ENCODE measurements around the gene ADAM19.

The ADAM19 gene

GRCh38 chr5:157568222-157568621 is 7.4 kb downstream of the ADAM19 start:
- Histone ChIP-seq H3K36me3 (ENCODE audit: insufficient read depth, low read length) (peaks cover 7% of the 10 kb centered on the region; the same call in 1 of the 2 replicates), H3K4me1 (ENCODE audit: insufficient read depth, low read length) (no peaks in the 10 kb centered on the region), H3K27me3 (ENCODE audit: insufficient read depth, low read length, poor library complexity) (no peaks in the 10 kb centered on the region), H3K4me3 (ENCODE audit: low read depth in 1 of 2, low read length in 2 of 2) (no peak overlapping the region), H2AFZ (ENCODE audit: low read depth, low read length) (no peak overlapping the region), H3K79me2 (ENCODE audit: insufficient read depth, low read length) (no peaks in the 10 kb centered on the region), H3K27ac (ENCODE audit: low read length) (no peak overlapping the region), H3K9ac (ENCODE audit: low read depth, low read length) (no peak overlapping the region), H3K9me3 (ENCODE audit: insufficient read depth, low read length, severe bottlenecking) (no peaks in the 10 kb centered on the region), H3K4me2 (ENCODE audit: insufficient read depth, low read length) (no peak overlapping the region), H4K20me1 (ENCODE audit: insufficient read depth, low read length) (no peaks in the 10 kb centered on the region)
- no peak for TF ChIP-seq CTCF (IDR thresholded peaks at IDR 0.05; ENCODE audit: borderline replicate concordance, extremely low read depth, low read length, poor library complexity, severe bottlenecking)
- TF ChIP-seq EZH2 (IDR thresholded peaks at IDR 0.05; ENCODE audit: borderline replicate concordance, low read depth, low read length, severe bottlenecking), result no peak
- ATAC-seq (ENCODE audit: insufficient read depth, low read depth) (no peak), DNase-seq (no peak)

GRCh38 chr5:157566902-157567489 is 8.6 kb downstream of the ADAM19 start:
- Histone ChIP-seq H2AFZ (ENCODE audit: low read depth, low read length) (no peak overlapping the region), H3K79me2 (ENCODE audit: insufficient read depth, low read length) (no peaks in the 10 kb centered on the region), H3K36me3 (ENCODE audit: insufficient read depth, low read length) (peaks cover 8% of the 10 kb centered on the region; the same call in 1 of the 2 replicates), H3K9me3 (ENCODE audit: insufficient read depth, low read length, severe bottlenecking) (no peaks in the 10 kb centered on the region), H3K27me3 (ENCODE audit: insufficient read depth, low read length, poor library complexity) (no peaks in the 10 kb centered on the region), H3K4me1 (ENCODE audit: insufficient read depth, low read length) (no peaks in the 10 kb centered on the region), H3K27ac (ENCODE audit: low read length) (no peak overlapping the region), H3K4me2 (ENCODE audit: insufficient read depth, low read length) (no peak overlapping the region), H3K4me3 (ENCODE audit: low read depth in 1 of 2, low read length in 2 of 2) (no peak overlapping the region), H4K20me1 (ENCODE audit: insufficient read depth, low read length) (no peaks in the 10 kb centered on the region), H3K9ac (ENCODE audit: low read depth, low read length) (no peak overlapping the region)
- ATAC-seq (ENCODE audit: insufficient read depth, low read depth), result no peak
- no peak for DNase-seq
- no peak for TF ChIP-seq CTCF (IDR thresholded peaks at IDR 0.05; ENCODE audit: borderline replicate concordance, extremely low read depth, low read length, poor library complexity, severe bottlenecking)
- no peak for TF ChIP-seq EZH2 (IDR thresholded peaks at IDR 0.05; ENCODE audit: borderline replicate concordance, low read depth, low read length, severe bottlenecking)

GRCh38 chr5:157563929-157564716 is 11.5 kb downstream of the ADAM19 start:
- ATAC-seq (ENCODE audit: insufficient read depth, low read depth) (no peak), DNase-seq (no peak)
- Histone ChIP-seq H2AFZ (ENCODE audit: low read depth, low read length) (no peak overlapping the region), H3K27me3 (ENCODE audit: insufficient read depth, low read length, poor library complexity) (no peaks in the 10 kb centered on the region), H3K36me3 (ENCODE audit: insufficient read depth, low read length) (peaks cover 8% of the 10 kb centered on the region; the same call in 1 of the 2 replicates), H3K4me3 (ENCODE audit: low read depth in 1 of 2, low read length in 2 of 2) (no peak overlapping the region), H3K9ac (ENCODE audit: low read depth, low read length) (no peak overlapping the region), H3K27ac (ENCODE audit: low read length) (no peak overlapping the region), H3K4me2 (ENCODE audit: insufficient read depth, low read length) (no peak overlapping the region), H4K20me1 (ENCODE audit: insufficient read depth, low read length) (no peaks in the 10 kb centered on the region), H3K4me1 (ENCODE audit: insufficient read depth, low read length) (no peaks in the 10 kb centered on the region), H3K9me3 (ENCODE audit: insufficient read depth, low read length, severe bottlenecking) (no peaks in the 10 kb centered on the region), H3K79me2 (ENCODE audit: insufficient read depth, low read length) (no peaks in the 10 kb centered on the region)
- TF ChIP-seq EZH2 (IDR thresholded peaks at IDR 0.05; ENCODE audit: borderline replicate concordance, low read depth, low read length, severe bottlenecking) (no peak), CTCF (IDR thresholded peaks at IDR 0.05; ENCODE audit: borderline replicate concordance, extremely low read depth, low read length, poor library complexity, severe bottlenecking) (no peak)

Measured in DND-41 (cell line).